Liver (tissue), 9 donors: ENCODE data around the gene CTAGE9. TPM values are rescaled to one million over a fixed set of nuclear protein-coding genes. Genes with fewer than 3 reads are reported as not detected.

Source experiments
- DNase-seq: peaks from one replicate; pipeline ENCODE4 v3.0.0-alpha.2; 2017; ENCODE audit warnings: low spot score
- H3K27ac ChIP-seq, 2 donors: one replicate each; pipeline ENCODE4 v1.7.0; 2013; ENCODE audit warnings: inconsistent platforms in 2 of 2, low read length in 2 of 2, control low read depth in 1 of 2, low read depth in 1 of 2, mild to moderate bottlenecking in 1 of 2
- H3K27me3 ChIP-seq, 4 donors: one replicate each; pipeline versions ENCODE4 v1.6.1 to v1.7.0; 2013; ENCODE audit warnings: low read length in 3 of 4, inconsistent platforms in 1 of 4, mild to moderate bottlenecking in 1 of 4, moderate library complexity in 1 of 4; ENCODE audit not compliant: control insufficient read depth in 4 of 4, insufficient read depth in 4 of 4
- H3K36me3 ChIP-seq, 4 donors: one replicate each; pipeline versions ENCODE4 v1.6.1 to v1.7.0; 2013; ENCODE audit warnings: low read length in 3 of 4, mild to moderate bottlenecking in 3 of 4, low read depth in 1 of 4, moderate library complexity in 1 of 4; ENCODE audit not compliant: control insufficient read depth in 4 of 4, insufficient read depth in 3 of 4
- H3K4me1 ChIP-seq, 4 donors: one replicate each; pipeline versions ENCODE4 v1.6.1 to v1.7.0; 2013; ENCODE audit warnings: low read length in 3 of 4, mild to moderate bottlenecking in 3 of 4, moderate library complexity in 1 of 4; ENCODE audit not compliant: control insufficient read depth in 4 of 4, insufficient read depth in 4 of 4
- H3K4me3 ChIP-seq, 3 donors: one replicate each; pipeline versions ENCODE4 v1.6.1 to v1.7.0; 2013; ENCODE audit warnings: low read length in 3 of 3, control low read depth in 1 of 3, low read depth in 1 of 3, mild to moderate bottlenecking in 1 of 3
- H3K9ac ChIP-seq, 2 donors: one replicate each; pipeline ENCODE4 v1.7.0; 2013; ENCODE audit warnings: low read length in 2 of 2, mild to moderate bottlenecking in 2 of 2, moderate library complexity in 2 of 2, control low read depth in 1 of 2, low read depth in 1 of 2
- H3K9me3 ChIP-seq, 4 donors: one replicate each; pipeline versions ENCODE4 v1.6.1 to v1.7.0; 2013; ENCODE audit warnings: low read length in 3 of 4; ENCODE audit not compliant: control insufficient read depth in 4 of 4
- ATF3 ChIP-seq: IDR thresholded peaks from 2 replicates; pipeline ENCODE4 v1.6.1; 2016; ENCODE audit warnings: antibody characterized with exemption
- CTCF ChIP-seq: fragments of 150-350 bp; IDR thresholded peaks from 2 replicates; pipeline ENCODE4 v1.5.1; 2017; ENCODE audit warnings: improper control_type of control experiment, low read depth, low read length; ENCODE audit not compliant: missing input control
- EGR1 ChIP-seq, 2 donors: IDR thresholded peaks; 2 replicates each; pipeline ENCODE4 v1.6.1; 2016 to 2018; ENCODE audit warnings: antibody characterized with exemption in 2 of 2, low read depth in 2 of 2
- FOXA1 ChIP-seq: IDR thresholded peaks from 2 replicates; pipeline ENCODE4 v1.6.1; 2016; ENCODE audit warnings: antibody characterized with exemption
- FOXA2 ChIP-seq: IDR thresholded peaks from 2 replicates; pipeline ENCODE4 v1.6.1; 2016; ENCODE audit warnings: antibody characterized with exemption
- GABPA ChIP-seq, 2 donors: IDR thresholded peaks in 1 of 2; conservative IDR thresholded peaks in 1 of 2; 2 replicates each; pipeline ENCODE4 v1.6.1; 2016; ENCODE audit warnings: antibody characterized with exemption in 2 of 2, mild to moderate bottlenecking in 1 of 2, moderate library complexity in 1 of 2
- HNF4A ChIP-seq, 2 donors: conservative IDR thresholded peaks; 2 replicates each; pipeline ENCODE4 v1.6.1; 2016; ENCODE audit warnings: antibody characterized with exemption in 2 of 2, mild to moderate bottlenecking in 2 of 2
- HNF4G ChIP-seq: IDR thresholded peaks from 2 replicates; pipeline ENCODE4 v1.6.1; 2016; ENCODE audit warnings: antibody characterized with exemption
- JUND ChIP-seq, 2 donors: IDR thresholded peaks; 2 replicates each; pipeline ENCODE4 v1.6.1; 2016; ENCODE audit warnings: antibody characterized with exemption in 2 of 2
- MAX ChIP-seq: IDR thresholded peaks from 2 replicates; pipeline ENCODE4 v1.6.1; 2016; ENCODE audit warnings: antibody characterized with exemption
- NR2F2 ChIP-seq: IDR thresholded peaks from 2 replicates; pipeline ENCODE4 v1.6.1; 2016; ENCODE audit warnings: antibody characterized with exemption
- RAD21 ChIP-seq, 2 donors: IDR thresholded peaks; 2 replicates each; pipeline ENCODE4 v1.6.1; 2016; ENCODE audit warnings: antibody characterized with exemption in 2 of 2, mild to moderate bottlenecking in 2 of 2
- REST ChIP-seq: IDR thresholded peaks from 2 replicates; pipeline ENCODE4 v1.6.1; 2016; ENCODE audit warnings: antibody characterized with exemption, mild to moderate bottlenecking
- RXRA ChIP-seq, 2 donors: IDR thresholded peaks; 2 replicates each; pipeline ENCODE4 v1.6.1; 2017 to 2018; ENCODE audit warnings: antibody characterized with exemption in 2 of 2, mild to moderate bottlenecking in 1 of 2
- SP1 ChIP-seq: IDR thresholded peaks from 2 replicates; pipeline ENCODE4 v1.6.1; 2018; ENCODE audit warnings: antibody characterized with exemption, mild to moderate bottlenecking
- TAF1 ChIP-seq: conservative IDR thresholded peaks from 2 replicates; pipeline ENCODE4 v1.6.1; 2016; ENCODE audit warnings: antibody characterized with exemption, mild to moderate bottlenecking
- ZBTB33 ChIP-seq: IDR thresholded peaks from 2 replicates; pipeline ENCODE4 v1.6.1; 2016; ENCODE audit warnings: antibody characterized with exemption
- WGBS: extraction: QIAGEN DNeasy Blood & Tissue Kit; methylation state at CpG from one replicate; pipeline ENCODE4 v1.1.7; 2013; 5-methylcytosine and 5-hydroxymethylcytosine counted together
- polyA plus RNA-seq, 2 donors: library from polyadenylated mRNA; stranded (reverse) in 1 of 2; unstranded in 1 of 2; fragments of 200-250 nt in 1 of 2; fragments of >200 nt in 1 of 2; fragmentation: Nextera tagmentation in 1 of 2; extraction: Ambion mirVana in 1 of 2; gene quantifications; one replicate each; pipeline versions ENCODE4 v1.2.1 to v1.2.3, GENCODE V29; 2013 to 2015
- total RNA-seq, 2 donors: library from RNA; depleted of rRNA; stranded (reverse); fragments of >200 nt; gene quantifications; one replicate each; pipeline ENCODE4 v1.2.3, GENCODE V29; 2014
- donor health status: healthy.
- donor health status: healthy.
- donor health status: healthy.
- donor health status: healthy.
- donor health status: healthy.

Gene CTAGE9
- total and polyA plus RNA-seq, 4 donors: not detected

- no peaks in the 10 kb centered on the region for H3K9me3 ChIP-seq
- no peak for TF ChIP-seq ATF3
- no peak for TF ChIP-seq HNF4A (conservative IDR thresholded peaks at IDR 0.05)
- no peak for TF ChIP-seq JUND (IDR thresholded peaks at IDR 0.05)
- TF ChIP-seq RXRA (IDR thresholded peaks at IDR 0.05): no peak
- no peak for TF ChIP-seq GABPA (IDR thresholded peaks at IDR 0.05 in 1 of 2, conservative IDR thresholded peaks at IDR 0.05 in 1 of 2)
- TF ChIP-seq SP1: no peak
- no peak for TF ChIP-seq REST
- no peak overlapping the region for H3K4me3 ChIP-seq
- no peaks in the 10 kb centered on the region for H3K27me3 ChIP-seq
- no peak overlapping the region for H3K27ac ChIP-seq
- 61% methylated on average over 2 of the region's 2 CpGs for WGBS
- no peaks in the 10 kb centered on the region for H3K4me1 ChIP-seq
- DNase-seq: no peak
- H3K9ac ChIP-seq: no peak overlapping the region
- peaks cover 0 to 2% (median 0%) of the 10 kb centered on the region in 4 donors for H3K36me3 ChIP-seq
Observed at GRCh38 chr6:131682442-131682841, 28.4 kb downstream of the CTAGE9 start.

- H3K27ac ChIP-seq: no peak overlapping the region
- H3K9ac ChIP-seq: no peak overlapping the region
- no peaks in the 10 kb centered on the region for H3K27me3 ChIP-seq
- no peaks in the 10 kb centered on the region for H3K9me3 ChIP-seq
- DNase-seq: no peak
- no peak overlapping the region for H3K4me3 ChIP-seq
- H3K4me1 ChIP-seq: no peaks in the 10 kb centered on the region
- peaks cover 0 to 2% (median 0%) of the 10 kb centered on the region in 4 donors for H3K36me3 ChIP-seq
- no peak for TF ChIP-seq TAF1
- no peak for TF ChIP-seq FOXA1
- TF ChIP-seq GABPA (IDR thresholded peaks at IDR 0.05 in 1 of 2, conservative IDR thresholded peaks at IDR 0.05 in 1 of 2): no peak
- TF ChIP-seq HNF4G: no peak
- TF ChIP-seq SP1: no peak
- no peak for TF ChIP-seq MAX
- TF ChIP-seq HNF4A (conservative IDR thresholded peaks at IDR 0.05): no peak
- TF ChIP-seq REST: no peak
- no peak for TF ChIP-seq ATF3
- TF ChIP-seq CTCF: no peak
- TF ChIP-seq NR2F2: no peak
- TF ChIP-seq ZBTB33: no peak
- TF ChIP-seq RAD21 (IDR thresholded peaks at IDR 0.05): no peak
- no peak for TF ChIP-seq RXRA (IDR thresholded peaks at IDR 0.05)
- no peak for TF ChIP-seq EGR1 (IDR thresholded peaks at IDR 0.05; ENCODE audit: low read depth in 2 of 2)
- TF ChIP-seq FOXA2: no peak
Observed at GRCh38 chr6:131681585-131681984, 29.2 kb downstream of the CTAGE9 start.
